ENCODE measurements around the gene TVP23C. TPM values are rescaled to one million over a fixed set of nuclear protein-coding genes. Genes with fewer than 3 reads are reported as not detected.

The TVP23C gene
- total and polyA plus RNA-seq, 8 donors, result 8.3 to 37.5 (median 22.2) TPM

- Histone ChIP-seq H3K27me3 (no peaks in the 10 kb centered on the region), H3K4me3 (no peak overlapping the region), H3K36me3 (peaks cover 0 to 6% of the 10 kb centered on the region in 2 donors), H3K27ac (no peak overlapping the region), H3K4me1 (peaks cover 3 to 15% of the 10 kb centered on the region in 2 donors), H3K9me3 (peaks cover 0 to 8% of the 10 kb centered on the region in 2 donors)
- no peak for ATAC-seq
- TF ChIP-seq CTCF (IDR thresholded peaks at IDR 0.05), result no peak
- intact Hi-C loops (cut with DNase I), result no loop called here
- no peak for DNase-seq
Observed at GRCh38 chr17:15453782-15454181, 109.5 kb downstream of the TVP23C start.

GRCh38 chr17:15453246-15453645, 110.0 kb downstream of the TVP23C start:
- H3K36me3 ChIP-seq, result peaks cover 0 to 6% of the 10 kb centered on the region in 2 donors
- peaks cover 8 to 15% of the 10 kb centered on the region in 2 donors for H3K4me1 ChIP-seq
- ATAC-seq (no peak), DNase-seq (no peak)
- peaks cover 0 to 8% of the 10 kb centered on the region in 2 donors for H3K9me3 ChIP-seq
- H3K27me3 ChIP-seq, result no peaks in the 10 kb centered on the region
- no peak overlapping the region for H3K4me3 ChIP-seq
- H3K27ac ChIP-seq, result no peak overlapping the region
- intact Hi-C loops (cut with DNase I), result no loop called here
- TF ChIP-seq CTCF (IDR thresholded peaks at IDR 0.05), result no peak

GRCh38 chr17:15452746-15453145, 110.5 kb downstream of the TVP23C start:
- H3K9me3 ChIP-seq, result peaks cover 0 to 8% of the 10 kb centered on the region in 2 donors
- H3K4me3 ChIP-seq, result no peak overlapping the region
- H3K4me1 ChIP-seq, result peaks cover 8 to 14% of the 10 kb centered on the region in 2 donors
- no peak for TF ChIP-seq CTCF (IDR thresholded peaks at IDR 0.05)
- H3K27ac ChIP-seq, result no peak overlapping the region
- intact Hi-C loops (cut with DNase I), result no loop called here
- no peaks in the 10 kb centered on the region for H3K27me3 ChIP-seq
- peaks cover 0 to 6% of the 10 kb centered on the region in 2 donors for H3K36me3 ChIP-seq
- ATAC-seq (no peak), DNase-seq (no peak)

Other genes starting within 250 kb of the TVP23C start
- 1 to 10 TPM in 1 of 2 donors, under 1 TPM in 1; 0.41 to 1.8 TPM for gene TEKT3, start 221.9 kb downstream of the TVP23C start, total RNA-seq
- gene TEKT3, start 221.9 kb downstream of the TVP23C start, polyA plus RNA-seq (ENCODE audit: insufficient read length in 6 of 6), result 1 to 10 TPM; 2.2 to 3.6 (median 3.0) TPM
- gene CDRT4, start 95.9 kb downstream of the TVP23C start, total RNA-seq, result 1 to 10 TPM; 2.7 to 6.1 TPM
- gene CDRT4, start 95.9 kb downstream of the TVP23C start, polyA plus RNA-seq (ENCODE audit: insufficient read length in 6 of 6), result 10 to 100 TPM; 11.4 to 24.9 (median 19.4) TPM
- gene FBXW10B, start 56.2 kb upstream of the TVP23C start, total RNA-seq, result 1 to 10 TPM; 1.4 to 1.5 TPM
- gene FBXW10B, start 56.2 kb upstream of the TVP23C start, polyA plus RNA-seq (ENCODE audit: insufficient read length in 6 of 6), result 1 to 10 TPM; 1.1 to 2.1 (median 1.4) TPM
- gene TRIM16, start 120.8 kb upstream of the TVP23C start, total RNA-seq, result 10 to 100 TPM; 33.5 to 36.6 TPM
- gene TRIM16, start 120.8 kb upstream of the TVP23C start, polyA plus RNA-seq (ENCODE audit: insufficient read length in 6 of 6), result 10 to 100 TPM; 31.0 to 36.6 (median 34.7) TPM
- gene ZNF286A, start 136.3 kb upstream of the TVP23C start, total RNA-seq, result 10 to 100 TPM; 16.3 to 17.3 TPM
- 10 to 100 TPM; 42.4 to 56.3 (median 49.1) TPM for gene ZNF286A, start 136.3 kb upstream of the TVP23C start, polyA plus RNA-seq (ENCODE audit: insufficient read length in 6 of 6)
- not detected for gene TBC1D26, start 168.8 kb upstream of the TVP23C start, total RNA-seq
- gene TBC1D26, start 168.8 kb upstream of the TVP23C start, polyA plus RNA-seq (ENCODE audit: insufficient read length in 6 of 6), result 1 to 10 TPM in 2 of 6 donors, under 1 TPM in 4; 0.15 to 1.1 (median 0.77) TPM

All from left lung (tissue), 10 donors.